Activated naive CD8-positive, alpha-beta T cell (primary cell): ENCODE data around the gene IRF3.

Source experiments
- H3K27ac Mint-ChIP-seq: one replicate; pipeline ENCODE4 v1.8.0; 2021; ENCODE audit warnings: mixed read lengths
- H3K27me3 Mint-ChIP-seq: one replicate; pipeline ENCODE4 v1.8.0; 2021; ENCODE audit warnings: mixed read lengths
- H3K36me3 Mint-ChIP-seq: one replicate; pipeline ENCODE4 v1.8.0; 2021; ENCODE audit warnings: mixed read lengths
- H3K4me1 Mint-ChIP-seq: one replicate; pipeline ENCODE4 v1.8.0; 2021; ENCODE audit warnings: low read depth, mixed read lengths
- H3K4me3 Mint-ChIP-seq: one replicate; pipeline ENCODE4 v1.8.0; 2021; ENCODE audit warnings: mild to moderate bottlenecking, mixed read lengths
- H3K9me3 Mint-ChIP-seq: one replicate; pipeline ENCODE4 v1.8.0; 2021; ENCODE audit warnings: low read depth, mixed read lengths

IRF3 gene

GRCh38 chr19:49690079-49690655 lies 24.5 kb upstream of the IRF3 start:
- Mint-ChIP-seq H3K27me3 (peaks cover 2% of the 10 kb centered on the region), H3K9me3 (no peaks in the 10 kb centered on the region), H3K4me1 (peaks cover 32% of the 10 kb centered on the region), H3K36me3 (no peaks in the 10 kb centered on the region), H3K27ac (no peak overlapping the region), H3K4me3 (peak overlapping the region; percentile 87)

- Mint-ChIP-seq H3K27ac (peak within 1 kb of the TSS; percentile 72), H3K9me3 (no peaks in the 10 kb centered on the region), H3K4me3 (peak within 1 kb of the TSS; percentile 87), H3K36me3 (no peaks in the 10 kb centered on the region), H3K4me1 (peaks cover 32% of the 10 kb centered on the region), H3K27me3 (peaks cover 2% of the 10 kb centered on the region)
Observed at GRCh38 chr19:49689133-49690078, 23.7 kb upstream of the IRF3 start, which contains the start of gene ADM5. Gene ADM5, plus strand, starts transcription at chr19:49689594. Its CDS starts 244 bp downstream, at chr19:49689838.

GRCh38 chr19:49688531-49689132 lies 23.0 kb upstream of the IRF3 start:
- no peaks in the 10 kb centered on the region for H3K9me3 Mint-ChIP-seq
- peaks cover 33% of the 10 kb centered on the region for H3K4me1 Mint-ChIP-seq
- H3K36me3 Mint-ChIP-seq, result no peaks in the 10 kb centered on the region
- no peaks in the 10 kb centered on the region for H3K27me3 Mint-ChIP-seq
- H3K27ac Mint-ChIP-seq, result peak overlapping the region; percentile 72
- no peak overlapping the region for H3K4me3 Mint-ChIP-seq

GRCh38 chr19:49687566-49688316 lies 22.1 kb upstream of the IRF3 start:
- H3K9me3 Mint-ChIP-seq, result no peaks in the 10 kb centered on the region
- peak overlapping the region; percentile 41 for H3K27ac Mint-ChIP-seq
- no peaks in the 10 kb centered on the region for H3K36me3 Mint-ChIP-seq
- H3K27me3 Mint-ChIP-seq, result no peaks in the 10 kb centered on the region
- no peak overlapping the region for H3K4me3 Mint-ChIP-seq
- H3K4me1 Mint-ChIP-seq, result peaks cover 33% of the 10 kb centered on the region

- Mint-ChIP-seq H3K27me3 (no peaks in the 10 kb centered on the region), H3K4me3 (no peak overlapping the region), H3K4me1 (peaks cover 32% of the 10 kb centered on the region), H3K27ac (no peak overlapping the region), H3K36me3 (no peaks in the 10 kb centered on the region), H3K9me3 (no peaks in the 10 kb centered on the region)
Observed at GRCh38 chr19:49687150-49687549, 21.5 kb upstream of the IRF3 start.

- no peak overlapping the region for H3K4me3 Mint-ChIP-seq
- no peaks in the 10 kb centered on the region for H3K27me3 Mint-ChIP-seq
- H3K27ac Mint-ChIP-seq, result no peak overlapping the region
- no peaks in the 10 kb centered on the region for H3K9me3 Mint-ChIP-seq
- no peaks in the 10 kb centered on the region for H3K36me3 Mint-ChIP-seq
- H3K4me1 Mint-ChIP-seq, result peaks cover 31% of the 10 kb centered on the region
Observed at GRCh38 chr19:49686503-49687088, 20.9 kb upstream of the IRF3 start.

GRCh38 chr19:49685845-49686332 lies 20.2 kb upstream of the IRF3 start:
- Mint-ChIP-seq H3K4me1 (peaks cover 29% of the 10 kb centered on the region), H3K27me3 (no peaks in the 10 kb centered on the region), H3K9me3 (no peaks in the 10 kb centered on the region), H3K36me3 (no peaks in the 10 kb centered on the region), H3K27ac (no peak overlapping the region), H3K4me3 (no peak overlapping the region)

GRCh38 chr19:49684983-49685553 lies 19.4 kb upstream of the IRF3 start:
- Mint-ChIP-seq H3K4me1 (peaks cover 28% of the 10 kb centered on the region), H3K4me3 (no peak overlapping the region), H3K27ac (no peak overlapping the region), H3K36me3 (no peaks in the 10 kb centered on the region), H3K27me3 (no peaks in the 10 kb centered on the region), H3K9me3 (no peaks in the 10 kb centered on the region)

- Mint-ChIP-seq H3K27me3 (no peaks in the 10 kb centered on the region), H3K4me3 (no peak overlapping the region), H3K27ac (peak overlapping the region; percentile 46), H3K9me3 (no peaks in the 10 kb centered on the region), H3K4me1 (peaks cover 28% of the 10 kb centered on the region), H3K36me3 (no peaks in the 10 kb centered on the region)
Observed at GRCh38 chr19:49684251-49684982, 18.8 kb upstream of the IRF3 start.

GRCh38 chr19:49683814-49684250 lies 18.2 kb upstream of the IRF3 start:
- H3K4me1 Mint-ChIP-seq, result peaks cover 28% of the 10 kb centered on the region
- H3K4me3 Mint-ChIP-seq, result no peak overlapping the region
- H3K27ac Mint-ChIP-seq, result peak overlapping the region; percentile 46
- no peaks in the 10 kb centered on the region for H3K36me3 Mint-ChIP-seq
- H3K27me3 Mint-ChIP-seq, result no peaks in the 10 kb centered on the region
- H3K9me3 Mint-ChIP-seq, result no peaks in the 10 kb centered on the region

- H3K9me3 Mint-ChIP-seq, result no peaks in the 10 kb centered on the region
- no peak overlapping the region for H3K27ac Mint-ChIP-seq
- H3K4me1 Mint-ChIP-seq, result peaks cover 26% of the 10 kb centered on the region
- H3K27me3 Mint-ChIP-seq, result no peaks in the 10 kb centered on the region
- peak overlapping the region; percentile 3 for H3K4me3 Mint-ChIP-seq
- H3K36me3 Mint-ChIP-seq, result no peaks in the 10 kb centered on the region
Observed at GRCh38 chr19:49682274-49682673, 16.6 kb upstream of the IRF3 start.

GRCh38 chr19:49681830-49682229 lies 16.2 kb upstream of the IRF3 start:
- Mint-ChIP-seq H3K9me3 (no peaks in the 10 kb centered on the region), H3K27ac (no peak overlapping the region), H3K4me3 (peak overlapping the region; percentile 3), H3K36me3 (no peaks in the 10 kb centered on the region), H3K27me3 (no peaks in the 10 kb centered on the region), H3K4me1 (peaks cover 26% of the 10 kb centered on the region)
